IPS-18c (cell line): ENCODE results near the gene INPP1.
"Not testable (repeated sequence)": the region's sequence is repeated elsewhere in the genome, so short reads cannot be mapped to it uniquely, and the experiment has no call there.

Experiments
- H3K4me3 ChIP-seq: 2 replicates; pipeline ENCODE4 v1.7.0; 2013; ENCODE audit warnings: low read depth, mild to moderate bottlenecking, low read length, moderate library complexity; ENCODE audit not compliant: insufficient read depth
- H3K9me3 ChIP-seq: one replicate; pipeline ENCODE4 v1.6.1; 2013; ENCODE audit warnings: mild to moderate bottlenecking, low read length, moderate library complexity; ENCODE audit not compliant: control insufficient read depth, insufficient read depth

INPP1 gene

DNA sequence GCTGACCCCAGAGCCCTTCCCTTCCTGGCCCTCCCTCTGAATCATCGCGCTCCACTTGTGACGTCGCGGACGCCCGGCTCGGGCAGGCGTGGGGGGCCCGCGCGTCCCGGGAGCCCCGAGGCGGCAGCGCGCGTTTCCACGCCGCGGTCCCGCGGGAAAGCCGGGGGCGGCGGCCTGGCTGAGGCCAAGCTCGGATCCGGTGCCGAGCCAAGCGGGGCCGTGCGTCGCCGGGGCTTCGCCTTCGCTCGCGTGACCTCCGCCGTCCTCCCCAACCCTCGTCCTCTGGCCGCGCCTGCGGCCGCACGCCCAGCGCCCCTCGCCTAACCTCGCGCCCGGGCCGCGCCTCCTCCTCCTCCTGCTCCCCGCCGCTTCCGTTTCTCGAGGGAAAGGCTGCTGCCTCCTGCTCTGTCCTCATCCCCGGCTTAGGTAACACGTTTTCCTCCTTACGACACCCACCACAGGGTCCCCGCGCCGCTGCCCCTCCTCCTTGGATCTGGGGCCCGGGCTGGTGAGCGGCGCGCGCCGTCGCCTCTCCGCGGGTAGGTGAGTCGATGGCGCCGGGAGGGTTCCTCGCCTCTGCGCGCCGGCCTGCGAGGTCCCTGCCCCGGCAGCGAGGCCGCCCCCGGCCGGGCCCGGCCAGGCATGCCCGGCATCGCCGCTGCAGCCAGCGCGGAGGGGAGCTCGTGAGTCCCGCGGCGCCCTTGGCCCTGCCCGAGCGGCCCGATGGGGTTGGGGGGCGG is at the start of gene INPP1:
INPP1 (plus strand) TSS at position 54 of the 740 bp plus-strand sequence. CDS start 16,514 bp downstream, outside the sequence.
- Histone ChIP-seq H3K4me3 (peak within 1 kb of the TSS; percentile 68), H3K9me3 (no peaks in the 10 kb centered on the region)

DNA sequence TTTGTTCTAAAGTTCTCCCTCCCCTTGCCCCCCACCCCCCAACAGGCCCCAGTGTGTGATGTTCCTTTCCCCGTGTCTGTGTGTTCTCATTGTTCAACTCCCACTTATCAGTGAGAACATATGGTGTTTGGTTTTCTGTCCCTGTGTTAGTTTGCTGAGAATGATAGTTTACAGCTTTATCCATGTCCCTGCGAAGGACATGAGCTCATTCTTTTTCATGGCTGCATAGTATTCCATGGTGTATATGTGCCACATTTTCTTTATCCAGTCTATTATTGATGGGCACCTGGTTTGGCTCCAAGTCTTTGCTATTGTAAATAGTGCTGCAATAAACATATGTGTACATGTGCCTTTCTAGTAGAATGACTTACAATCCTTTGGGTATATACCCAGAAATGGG is 45.5 kb upstream of the INPP1 start:
- H3K4me3 ChIP-seq, H3K9me3 ChIP-seq: not testable (repeated sequence)

- no peak overlapping the region for H3K4me3 ChIP-seq
- H3K9me3 ChIP-seq: no peaks in the 10 kb centered on the region
Measured at GRCh38 chr2:190301032-190301431, 42.4 kb upstream of the INPP1 start.

- Histone ChIP-seq H3K9me3 (no peaks in the 10 kb centered on the region), H3K4me3 (no peak overlapping the region)
Measured at GRCh38 chr2:190302052-190302451, 41.3 kb upstream of the INPP1 start.

DNA sequence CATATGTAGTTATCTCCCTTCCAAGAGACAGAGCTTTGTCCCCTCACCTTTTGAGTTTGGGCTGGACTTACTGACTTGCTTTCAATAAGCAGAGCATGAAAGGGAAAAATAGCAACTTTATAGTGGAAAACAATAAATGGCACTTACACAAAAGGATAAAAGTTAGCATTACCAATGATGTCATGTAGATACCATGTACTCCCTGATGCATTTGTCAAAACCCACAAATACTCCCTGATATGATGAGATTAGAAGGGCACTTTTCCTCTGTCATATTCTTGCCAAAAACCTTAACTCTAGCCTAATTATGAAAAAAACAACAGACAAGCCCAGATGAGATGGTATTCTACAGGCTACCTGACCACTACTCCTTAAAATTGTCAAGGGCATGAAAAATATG is 39.7 kb upstream of the INPP1 start:
- Histone ChIP-seq H3K9me3 (no peaks in the 10 kb centered on the region), H3K4me3 (no peak overlapping the region)

DNA sequence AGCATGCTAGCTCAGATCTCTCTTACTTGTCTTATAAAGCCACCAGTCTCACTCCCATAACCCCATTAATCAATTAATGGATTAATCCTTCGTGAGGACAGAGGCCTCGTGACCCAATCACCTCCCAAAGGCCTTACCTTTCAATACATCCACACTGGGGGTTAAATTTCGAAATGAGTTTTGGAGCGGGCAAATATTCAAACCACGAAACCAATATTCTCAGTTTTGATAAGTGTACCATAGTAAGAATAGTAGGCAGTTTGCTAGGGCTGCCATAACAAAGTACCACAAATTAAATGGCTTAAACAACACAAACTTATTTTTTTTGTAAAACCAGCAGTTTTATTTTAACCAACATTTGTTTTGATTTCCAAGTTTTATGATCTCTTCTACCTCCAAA is 39.0 kb upstream of the INPP1 start:
- H3K9me3 ChIP-seq: no peaks in the 10 kb centered on the region
- no peak overlapping the region for H3K4me3 ChIP-seq

DNA sequence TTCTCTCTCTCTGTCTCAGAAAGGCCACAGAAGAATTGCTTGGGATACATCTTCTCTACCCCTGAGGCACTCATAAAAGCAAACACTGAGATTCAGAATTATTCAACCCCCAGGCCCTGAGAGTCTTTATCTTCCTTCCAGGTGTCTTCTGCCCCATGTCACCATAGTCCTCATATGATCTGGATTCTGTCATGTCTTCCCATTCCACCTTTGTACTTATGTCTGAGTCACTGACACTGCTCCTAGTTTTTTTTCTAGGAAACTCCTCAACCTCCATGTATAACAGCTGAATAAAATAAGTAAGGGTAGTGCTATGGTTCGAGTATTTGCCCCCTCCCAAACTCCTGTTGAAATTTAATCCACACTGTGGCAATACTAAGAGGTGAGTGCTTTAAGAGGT is 35.4 kb upstream of the INPP1 start:
- H3K4me3 ChIP-seq: no peak overlapping the region
- H3K9me3 ChIP-seq: no peaks in the 10 kb centered on the region

- Histone ChIP-seq H3K9me3 (no peaks in the 10 kb centered on the region), H3K4me3 (no peak overlapping the region)
Measured at GRCh38 chr2:190311893-190312634, 31.3 kb upstream of the INPP1 start.

- H3K9me3 ChIP-seq: not testable (repeated sequence)
Measured at GRCh38 chr2:190312635-190313025, 30.8 kb upstream of the INPP1 start.

GRCh38 chr2:190313880-190314279 is 29.5 kb upstream of the INPP1 start:
- Histone ChIP-seq H3K4me3 (no peak overlapping the region), H3K9me3 (no peaks in the 10 kb centered on the region)

More at GRCh38 chr2:190312635-190313025, 30.8 kb upstream of the INPP1 start:
- H3K4me3 ChIP-seq: not testable (repeated sequence)

DNA sequence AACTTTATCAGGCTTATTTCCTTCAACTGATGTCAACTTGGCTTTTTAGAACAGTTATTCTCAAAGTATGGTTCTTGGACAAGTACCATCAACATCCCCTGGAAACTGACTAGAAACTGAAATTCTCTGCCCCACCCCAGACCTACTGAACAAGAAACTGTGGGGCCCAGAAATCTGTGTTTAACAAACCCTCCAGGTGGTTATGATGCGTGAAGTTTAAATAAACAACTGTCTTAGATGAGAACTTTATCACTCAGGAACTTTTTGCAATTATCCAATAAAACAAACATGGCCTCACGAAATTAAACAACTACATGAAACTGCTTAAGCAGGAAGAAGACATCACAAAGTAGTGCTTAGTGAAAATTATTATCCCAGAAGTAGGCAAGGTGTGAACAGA is 28.1 kb upstream of the INPP1 start:
- Histone ChIP-seq H3K9me3 (no peaks in the 10 kb centered on the region), H3K4me3 (no peak overlapping the region)

- peak overlapping the region; percentile 74; the same call in 1 of the 2 replicates for H3K4me3 ChIP-seq
- H3K9me3 ChIP-seq: no peaks in the 10 kb centered on the region
Measured at GRCh38 chr2:190318514-190318913, 24.9 kb upstream of the INPP1 start.

DNA sequence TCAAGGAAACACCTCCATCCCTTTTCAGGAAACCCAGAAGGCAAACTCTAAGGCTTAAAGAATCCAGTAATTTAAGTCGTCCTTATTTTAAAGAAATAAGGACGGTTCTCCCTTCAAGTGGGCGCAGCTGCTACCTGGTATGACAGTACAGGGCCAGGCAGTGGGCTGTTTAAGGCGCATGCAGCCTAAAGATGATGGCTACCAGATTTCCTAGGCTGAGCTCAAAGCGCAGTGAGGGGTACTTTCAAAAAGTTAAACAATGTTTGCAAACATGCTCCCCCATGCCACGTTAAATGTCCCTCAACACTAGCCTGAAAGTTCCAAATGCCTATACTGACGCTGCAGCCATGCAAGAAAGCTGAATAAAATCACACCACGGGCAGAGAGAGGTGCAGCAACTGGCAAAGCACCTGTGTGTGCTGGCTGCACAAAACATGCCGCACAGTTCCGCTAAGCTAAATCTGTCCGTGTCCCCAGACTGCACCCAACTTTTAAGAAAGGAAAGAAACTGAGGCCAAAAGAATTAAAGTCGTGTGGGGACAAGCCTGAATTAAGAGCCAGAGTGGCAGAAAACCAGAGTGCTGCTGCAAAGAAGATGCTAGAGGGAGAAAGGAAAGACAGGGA is 24.3 kb upstream of the INPP1 start:
- Histone ChIP-seq H3K9me3 (no peaks in the 10 kb centered on the region), H3K4me3 (peak overlapping the region; percentile 74)

DNA sequence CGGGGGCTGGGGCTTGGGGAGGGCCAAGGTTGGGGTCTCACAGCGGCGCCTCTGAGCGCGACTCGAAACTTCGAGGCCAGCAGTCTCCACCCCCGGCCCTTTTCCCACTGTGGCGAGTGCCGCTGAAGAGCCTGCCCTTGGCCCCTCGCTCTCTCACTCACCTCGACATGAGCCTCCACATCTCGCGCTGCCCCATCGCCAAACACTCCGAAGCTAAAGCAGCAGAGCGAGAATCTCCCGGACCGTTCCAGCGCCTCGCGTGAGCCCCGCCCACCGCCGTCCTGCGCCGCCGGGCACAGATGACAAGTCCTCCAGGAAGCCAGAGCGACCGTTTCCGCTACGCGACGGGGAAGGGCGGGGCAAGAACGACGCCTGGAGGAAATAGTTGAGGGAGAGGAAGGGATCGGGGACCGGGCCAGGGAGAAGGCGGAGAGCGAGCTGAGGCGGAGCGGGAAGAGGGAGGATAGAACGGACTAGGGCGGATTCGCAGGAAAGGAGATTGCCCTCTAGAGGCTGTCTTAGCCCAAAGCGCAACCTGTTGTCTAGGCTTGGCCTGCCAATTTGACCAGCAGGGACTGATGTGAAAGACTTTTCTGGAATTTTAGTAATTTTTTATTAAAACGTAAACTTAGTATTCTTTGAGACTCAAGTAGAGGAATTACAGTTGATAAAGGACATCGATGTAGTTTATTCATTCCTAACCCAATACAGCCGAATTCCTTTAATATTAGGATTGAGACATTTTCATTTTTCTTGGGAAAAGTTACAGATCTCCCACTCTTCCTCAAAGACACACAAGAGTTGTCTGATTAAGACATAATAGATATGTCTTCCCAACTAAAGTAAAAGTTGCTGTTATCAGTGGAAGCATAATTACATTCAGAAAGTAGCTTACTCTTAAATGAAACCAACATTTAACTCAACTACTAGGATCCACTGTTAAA is 23.6 kb upstream of the INPP1 start, which contains the start of gene HIBCH:
HIBCH (minus strand) TSS at position 272 of the 944 bp plus-strand sequence; CDS start at position 196, 76 bp downstream.
- Histone ChIP-seq H3K4me3 (peak within 1 kb of the TSS; percentile 74), H3K9me3 (no peaks in the 10 kb centered on the region)

DNA sequence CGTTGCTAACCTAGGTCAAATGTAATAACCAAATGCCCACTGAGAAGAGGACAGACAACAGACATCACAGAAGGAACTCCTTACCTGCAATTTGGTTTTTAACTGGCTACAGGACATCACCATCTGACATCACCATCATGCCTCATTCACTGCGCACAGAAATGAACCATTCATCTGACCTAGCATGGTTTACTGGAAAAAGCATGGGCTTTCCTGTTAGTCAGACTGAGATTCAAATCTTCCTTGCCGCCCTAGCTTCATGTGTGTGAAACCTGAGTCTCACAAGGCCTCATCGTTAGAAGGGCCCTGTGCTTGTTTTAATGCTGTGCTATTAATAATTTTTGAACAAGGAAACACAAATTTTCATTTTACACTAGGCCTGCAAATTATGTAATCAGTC is 22.7 kb upstream of the INPP1 start:
- Histone ChIP-seq H3K4me3 (no peak overlapping the region), H3K9me3 (no peaks in the 10 kb centered on the region)

- Histone ChIP-seq H3K9me3 (no peaks in the 10 kb centered on the region), H3K4me3 (no peak overlapping the region)
Measured at GRCh38 chr2:190323406-190323805, 20.0 kb upstream of the INPP1 start.

GRCh38 chr2:190325588-190325987 is 17.8 kb upstream of the INPP1 start:
- no peak overlapping the region for H3K4me3 ChIP-seq
- no peaks in the 10 kb centered on the region for H3K9me3 ChIP-seq
